ENCODE results near the gene POPDC2. TPM values are rescaled to one million over a fixed set of nuclear protein-coding genes. Genes with fewer than 3 reads are reported as not detected.
A peak's percentile ranks its signal among the peaks of the same experiment; 100 is the strongest.

POPDC2 gene
- polyA plus RNA-seq, 1 of the 3 experiments (the other 2 are of a cell fraction): 19.9 TPM

- TF ChIP-seq EZH2phosphoT487 (IDR thresholded peaks at IDR 0.05; ENCODE audit: borderline replicate concordance, low read depth) (no peak), SIN3A (IDR thresholded peaks at IDR 0.05; ENCODE audit: borderline replicate concordance, low read depth, low read length) (no peak), GABPA (IDR thresholded peaks at IDR 0.05; ENCODE audit: low read depth) (no peak), PBX3 (IDR thresholded peaks at IDR 0.05) (peak; percentile 88), RCOR1 (IDR thresholded peaks at IDR 0.05; ENCODE audit: low read length) (peak; percentile 97), MXI1 (IDR thresholded peaks at IDR 0.05; ENCODE audit: low read depth, low read length) (peak; percentile 43; the same call in 1 of the 2 replicates), EP300 (IDR thresholded peaks at IDR 0.05; ENCODE audit: borderline replicate concordance in 1 of 2, low read depth in 1 of 2, low read length in 1 of 2) (peak; percentile 92 to 98)
- TF ChIP-seq, protein P1, sequence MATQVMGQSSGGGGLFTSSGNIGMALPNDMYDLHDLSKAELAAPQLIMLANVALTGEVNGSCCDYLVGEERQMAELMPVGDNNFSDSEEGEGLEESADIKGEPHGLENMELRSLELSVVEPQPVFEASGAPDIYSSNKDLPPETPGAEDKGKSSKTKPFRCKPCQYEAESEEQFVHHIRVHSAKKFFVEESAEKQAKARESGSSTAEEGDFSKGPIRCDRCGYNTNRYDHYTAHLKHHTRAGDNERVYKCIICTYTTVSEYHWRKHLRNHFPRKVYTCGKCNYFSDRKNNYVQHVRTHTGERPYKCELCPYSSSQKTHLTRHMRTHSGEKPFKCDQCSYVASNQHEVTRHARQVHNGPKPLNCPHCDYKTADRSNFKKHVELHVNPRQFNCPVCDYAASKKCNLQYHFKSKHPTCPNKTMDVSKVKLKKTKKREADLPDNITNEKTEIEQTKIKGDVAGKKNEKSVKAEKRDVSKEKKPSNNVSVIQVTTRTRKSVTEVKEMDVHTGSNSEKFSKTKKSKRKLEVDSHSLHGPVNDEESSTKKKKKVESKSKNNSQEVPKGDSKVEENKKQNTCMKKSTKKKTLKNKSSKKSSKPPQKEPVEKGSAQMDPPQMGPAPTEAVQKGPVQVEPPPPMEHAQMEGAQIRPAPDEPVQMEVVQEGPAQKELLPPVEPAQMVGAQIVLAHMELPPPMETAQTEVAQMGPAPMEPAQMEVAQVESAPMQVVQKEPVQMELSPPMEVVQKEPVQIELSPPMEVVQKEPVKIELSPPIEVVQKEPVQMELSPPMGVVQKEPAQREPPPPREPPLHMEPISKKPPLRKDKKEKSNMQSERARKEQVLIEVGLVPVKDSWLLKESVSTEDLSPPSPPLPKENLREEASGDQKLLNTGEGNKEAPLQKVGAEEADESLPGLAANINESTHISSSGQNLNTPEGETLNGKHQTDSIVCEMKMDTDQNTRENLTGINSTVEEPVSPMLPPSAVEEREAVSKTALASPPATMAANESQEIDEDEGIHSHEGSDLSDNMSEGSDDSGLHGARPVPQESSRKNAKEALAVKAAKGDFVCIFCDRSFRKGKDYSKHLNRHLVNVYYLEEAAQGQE (IDR thresholded peaks at IDR 0.05; ENCODE audit: low read depth, low read length): peak; percentile 41
These were observed at the start of gene POPDC2 (continued) for GRCh38 chr3:119660474-119661440.

GRCh38 chr3:119703820-119704531, 43.6 kb upstream of the POPDC2 start:
- H3K9me3 ChIP-seq: no peaks in the 10 kb centered on the region
- peak overlapping the region; percentile 94 for H3K4me2 ChIP-seq
- H4K20me1 ChIP-seq (ENCODE audit: insufficient read depth): no peaks in the 10 kb centered on the region
- peak overlapping the region; percentile 55 for H3K9ac ChIP-seq
- no peak overlapping the region for H3K27ac ChIP-seq (ENCODE audit: low read depth in 2 of 2, low read length in 1 of 2)
- H3K36me3 ChIP-seq (replicated peaks in 1 of 2; ENCODE audit: control insufficient read depth in 1 of 2, insufficient read depth in 2 of 2, low read length in 1 of 2): no peaks in the 10 kb centered on the region
- H3K27me3 ChIP-seq (ENCODE audit: insufficient read depth): no peaks in the 10 kb centered on the region
- peaks cover 4% of the 10 kb centered on the region for H3F3A ChIP-seq (replicated peaks; ENCODE audit: insufficient read depth)
- DNase-seq: no peak
- no peaks in the 10 kb centered on the region for H3K9me2 ChIP-seq
- H3K79me2 ChIP-seq (ENCODE audit: insufficient read depth): no peaks in the 10 kb centered on the region
- 73% methylated on average over 8 of the region's 8 CpGs for WGBS (ENCODE audit: low lambda C conversion rate)
- ChIA-PET POLR2A (no interaction called here), CTCF (interaction anchor here (1.1 to 2.1 kb wide), 3 partner anchors 11 to 713 kb away, joined by 3 to 9 read pairs (median 4); no protein-coding TSS in a partner anchor)
- H3K4me1 ChIP-seq (ENCODE audit: control insufficient read depth in 1 of 2, insufficient read depth in 2 of 2, low read depth in 1 of 2, low read length in 1 of 2): peaks cover 0 to 2% of the 10 kb centered on the region in 2 experiments; a peak in 3 of 4 replicates
- peak overlapping the region; percentile 96; the same call in 1 of the 2 replicates for H2AFZ ChIP-seq (ENCODE audit: low read depth)
- H3K4me3 ChIP-seq (ENCODE audit: low read depth in 2 of 2, low read length in 1 of 2): peak overlapping the region; percentile 72 to 79
- no peak for TF ChIP-seq ELF1 (IDR thresholded peaks at IDR 0.05)
- TF ChIP-seq ZBTB33 (IDR thresholded peaks at IDR 0.05; ENCODE audit: borderline replicate concordance, low read depth): no peak
- TF ChIP-seq MEF2A (IDR thresholded peaks at IDR 0.05; ENCODE audit: borderline replicate concordance, low read depth): no peak
- TF ChIP-seq YY1 (IDR thresholded peaks at IDR 0.05; ENCODE audit: low read depth): no peak
- TF ChIP-seq, protein P1 (IDR thresholded peaks at IDR 0.05; ENCODE audit: low read depth, low read length): no peak
- no peak for TF ChIP-seq RFX5 (IDR thresholded peaks at IDR 0.05; ENCODE audit: low read length)
- TF ChIP-seq USF2 (IDR thresholded peaks at IDR 0.05; ENCODE audit: borderline replicate concordance, low read depth, low read length): no peak
- no peak for TF ChIP-seq CHD2 (IDR thresholded peaks at IDR 0.05; ENCODE audit: low read length, partially characterized antibody)
